GM23338 (cell line): Measurements from ENCODE around the gene IL4I1. TPM values are rescaled to one million over a fixed set of nuclear protein-coding genes. Genes with fewer than 3 reads are reported as not detected.

Experiments
- ATAC-seq: fragments of 200-7000 bp; cut with Tn5 transposase; 3 replicates; pipeline ENCODE4 v1.9.1; 2020
- DNase-seq: peaks from one replicate; pipeline ENCODE4 v3.0.0-alpha.2; 2015; ENCODE audit warnings: low spot score
- H2AFZ ChIP-seq: fragments of 200-600 bp; sonication (generic); 2 replicates; pipeline ENCODE4 v1.8.0; 2016; ENCODE audit warnings: antibody characterized with exemption, mild to moderate bottlenecking, moderate library complexity
- H3F3A ChIP-seq: fragments of 200-600 bp; sonication (generic); replicated peaks from 2 replicates; pipeline ENCODE4 v1.8.0; 2017; ENCODE audit warnings: antibody characterized with exemption, mixed run types, low read depth
- H3K27ac ChIP-seq: fragments of 200-600 bp; sonication (generic); 2 replicates; pipeline ENCODE4 v1.6.1; 2016; ENCODE audit warnings: low read depth
- H3K27me3 ChIP-seq: fragments of 200-600 bp; sonication (generic); 2 replicates; pipeline ENCODE4 v1.8.0; 2016; ENCODE audit warnings: mild to moderate bottlenecking, mixed run types, moderate library complexity; ENCODE audit not compliant: insufficient read depth
- H3K36me3 ChIP-seq: fragments of 200-600 bp; sonication (generic); 2 replicates; pipeline ENCODE4 v1.8.0; 2016; ENCODE audit warnings: mild to moderate bottlenecking; ENCODE audit not compliant: insufficient read depth
- H3K4me1 ChIP-seq: fragments of 200-600 bp; sonication (generic); 2 replicates; pipeline ENCODE4 v1.8.0; 2016; ENCODE audit warnings: mild to moderate bottlenecking, moderate library complexity; ENCODE audit not compliant: insufficient read depth
- H3K4me2 ChIP-seq: fragments of 200-600 bp; sonication (generic); 2 replicates; pipeline ENCODE4 v1.7.1; 2017; ENCODE audit warnings: mixed run types
- H3K4me3 ChIP-seq: fragments of 200-600 bp; sonication (generic); 2 replicates; pipeline ENCODE4 v1.6.1; 2016; ENCODE audit warnings: mixed run types
- H3K79me2 ChIP-seq: fragments of 200-600 bp; sonication (generic); replicated peaks from 2 replicates; pipeline ENCODE4 v1.8.0; 2017; ENCODE audit warnings: mild to moderate bottlenecking; ENCODE audit not compliant: insufficient read depth
- H3K9me2 ChIP-seq: fragments of 200-600 bp; sonication (generic); 2 replicates; pipeline ENCODE4 v1.8.0; 2017; ENCODE audit not compliant: insufficient read depth
- H4K20me1 ChIP-seq: fragments of 200-600 bp; sonication (generic); replicated peaks from 2 replicates; pipeline ENCODE4 v1.8.0; 2017; ENCODE audit warnings: mild to moderate bottlenecking; ENCODE audit not compliant: insufficient read depth
- H3K27ac Mint-ChIP-seq: 2 replicates; pipeline ENCODE4 v1.8.0; 2020; ENCODE audit warnings: inconsistent platforms, mild to moderate bottlenecking, moderate library complexity, mixed read lengths
- H3K27me3 Mint-ChIP-seq: 3 replicates; pipeline ENCODE4 v1.8.0; 2022; ENCODE audit warnings: low read depth, mild to moderate bottlenecking, moderate library complexity, mixed read lengths, inconsistent platforms; ENCODE audit not compliant: insufficient read depth, poor library complexity
- H3K36me3 Mint-ChIP-seq: 3 replicates; pipeline ENCODE4 v1.8.0; 2021; ENCODE audit warnings: low read depth, mild to moderate bottlenecking, inconsistent platforms, moderate library complexity, mixed read lengths
- H3K4me1 Mint-ChIP-seq: 3 replicates; pipeline ENCODE4 v1.8.0; 2020; ENCODE audit warnings: mild to moderate bottlenecking, inconsistent platforms, mixed read lengths
- H3K4me3 Mint-ChIP-seq: 3 replicates; pipeline ENCODE4 v1.8.0; 2021; ENCODE audit warnings: moderate library complexity, mild to moderate bottlenecking, inconsistent platforms, mixed read lengths
- H3K9me3 Mint-ChIP-seq: 3 replicates; pipeline ENCODE4 v1.8.0; 2020; ENCODE audit warnings: moderate library complexity, mild to moderate bottlenecking, inconsistent platforms, mixed read lengths
- CREB1 ChIP-seq: fragments of 250-450 bp; sonication (Bioruptor Pico); IDR thresholded peaks from 2 replicates; pipeline ENCODE4 v1.5.0; 2020; ENCODE audit warnings: low read depth, mild to moderate bottlenecking, moderate library complexity
- CTCF ChIP-seq, 2 experiments: fragments of 200-600 bp in 1 of 2; sonication (generic) in 1 of 2; conservative IDR thresholded peaks; 2 replicates each; pipeline versions ENCODE4 v1.5.1 to v1.6.1; 2016 to 2017; ENCODE audit warnings: antibody characterized with exemption in 2 of 2, low read depth in 2 of 2, mild to moderate bottlenecking in 2 of 2, moderate library complexity in 1 of 2
- ETS1 ChIP-seq: IDR thresholded peaks from 2 replicates; pipeline ENCODE4 v1.6.1; 2016; ENCODE audit warnings: antibody characterized with exemption
- EZH2 ChIP-seq: fragments of 200-600 bp; sonication (generic); IDR thresholded peaks from one replicate; pipeline ENCODE4 v1.8.0; 2017; ENCODE audit warnings: antibody characterized with exemption, mild to moderate bottlenecking, low read depth; ENCODE audit not compliant: unreplicated experiment
- EZH2phosphoT487 ChIP-seq: fragments of 200-600 bp; sonication (generic); IDR thresholded peaks from one replicate; pipeline ENCODE4 v1.8.1; 2018; ENCODE audit warnings: antibody characterized with exemption; ENCODE audit not compliant: unreplicated experiment
- JUNB ChIP-seq: IDR thresholded peaks from one replicate; pipeline ENCODE4 v1.6.1; 2016; ENCODE audit warnings: antibody characterized with exemption; ENCODE audit not compliant: unreplicated experiment
- NANOG ChIP-seq: IDR thresholded peaks from 2 replicates; pipeline ENCODE4 v1.6.1; 2016; ENCODE audit warnings: antibody characterized with exemption, borderline replicate concordance
- POLR2AphosphoS5 ChIP-seq: IDR thresholded peaks from 2 replicates; pipeline ENCODE4 v1.6.1; 2016; ENCODE audit warnings: antibody characterized with exemption, low read depth
- REST ChIP-seq: IDR thresholded peaks from one replicate; pipeline ENCODE4 v1.6.1; 2018; ENCODE audit warnings: antibody characterized with exemption; ENCODE audit not compliant: unreplicated experiment
- STAT1 ChIP-seq: IDR thresholded peaks from one replicate; pipeline ENCODE4 v1.6.1; 2016; ENCODE audit warnings: antibody characterized with exemption; ENCODE audit not compliant: unreplicated experiment
- ZNF114 ChIP-seq: fragments of 250-450 bp; sonication (Bioruptor Pico); IDR thresholded peaks from 2 replicates; pipeline ENCODE4 v1.5.0; 2020; ENCODE audit warnings: mild to moderate bottlenecking, moderate library complexity
- ZNF331 ChIP-seq: fragments of 250-450 bp; sonication (Bioruptor Pico); IDR thresholded peaks from 2 replicates; pipeline ENCODE4 v1.5.0; 2020; ENCODE audit warnings: low read depth, mild to moderate bottlenecking, moderate library complexity
- ZNF462 ChIP-seq: fragments of 250-450 bp; sonication (Bioruptor Pico); IDR thresholded peaks from 2 replicates; pipeline ENCODE4 v1.5.0; 2020; ENCODE audit warnings: mild to moderate bottlenecking, moderate library complexity
- polyA plus RNA-seq: library from polyadenylated mRNA; unstranded; fragments of >200 nt; fragmentation: Nextera tagmentation; extraction: Ambion mirVana; gene quantifications from 2 replicates; pipeline ENCODE4 v1.2.1, GENCODE V29; 2016
- total RNA-seq: library from RNA; depleted of rRNA; stranded (reverse); fragments of >200 nt; shearing (Covaris generic); gene quantifications from 2 replicates; pipeline ENCODE4 v1.2.3, GENCODE V29; 2014

The IL4I1 gene
- total and polyA plus RNA-seq, 2 experiments from 2014 or later: 0.60 to 0.69 TPM

- Mint-ChIP-seq H3K27ac (peak overlapping the region; percentile 90), H3K27me3 (peaks cover 28% of the 10 kb centered on the region), H3K4me3 (no peak overlapping the region; the same call in 2 of the 3 replicates), H3K36me3 (peaks cover 85% of the 10 kb centered on the region), H3K9me3 (no peaks in the 10 kb centered on the region), H3K4me1 (peaks cover 47% of the 10 kb centered on the region)
- Histone ChIP-seq H3K79me2 (peaks cover 98% of the 10 kb centered on the region), H3K4me3 (no peak overlapping the region), H3K27me3 (no peaks in the 10 kb centered on the region), H3K4me1 (peaks cover 5% of the 10 kb centered on the region; the same call in 1 of the 2 replicates), H3K4me2 (no peak overlapping the region), H3K27ac (peak overlapping the region; percentile 39; the same call in 1 of the 2 replicates), H4K20me1 (peaks cover 71% of the 10 kb centered on the region), H2AFZ (no peak overlapping the region), H3K36me3 (peaks cover 13% of the 10 kb centered on the region; the same call in 1 of the 2 replicates), H3F3A (peaks cover 12% of the 10 kb centered on the region; the same call in 1 of the 2 replicates), H3K9me2 (no peaks in the 10 kb centered on the region)
- ATAC-seq: peak; percentile 19
- DNase-seq: no peak
- TF ChIP-seq ZNF114 (CRISPR knock-in tag) (no peak), ETS1 (no peak), EZH2 (no peak), NANOG (no peak), EZH2phosphoT487 (no peak), JUNB (no peak), ZNF331 (CRISPR knock-in tag) (no peak), POLR2AphosphoS5 (no peak), ZNF462 (CRISPR knock-in tag) (no peak), STAT1 (no peak), REST (no peak), CTCF (conservative IDR thresholded peaks at IDR 0.05; ENCODE audit: low read depth in 2 of 2) (no peak), CREB1 (CRISPR knock-in tag) (no peak)
Measured at GRCh38 chr19:49921871-49922795, 25.4 kb upstream of the IL4I1 start.
